PC-9 (cell line): ENCODE results near the gene PDZD7.

Experiments
- EZH2 ChIP-seq: fragments of 200-600 bp; sonication (generic); IDR thresholded peaks from 2 replicates; pipeline ENCODE4 v1.8.0; 2017; ENCODE audit warnings: antibody characterized with exemption, low read depth
- TF ChIP-seq, protein P1 (sequence below): fragments of 200-600 bp; sonication (generic); conservative IDR thresholded peaks from 2 replicates; pipeline ENCODE4 v1.6.1; 2017; ENCODE audit warnings: mixed run types, antibody characterized with exemption, mild to moderate bottlenecking, moderate library complexity

GRCh38 chr10:101055411-101055810 lies 24.5 kb upstream of the PDZD7 start:
- TF ChIP-seq, protein P1, sequence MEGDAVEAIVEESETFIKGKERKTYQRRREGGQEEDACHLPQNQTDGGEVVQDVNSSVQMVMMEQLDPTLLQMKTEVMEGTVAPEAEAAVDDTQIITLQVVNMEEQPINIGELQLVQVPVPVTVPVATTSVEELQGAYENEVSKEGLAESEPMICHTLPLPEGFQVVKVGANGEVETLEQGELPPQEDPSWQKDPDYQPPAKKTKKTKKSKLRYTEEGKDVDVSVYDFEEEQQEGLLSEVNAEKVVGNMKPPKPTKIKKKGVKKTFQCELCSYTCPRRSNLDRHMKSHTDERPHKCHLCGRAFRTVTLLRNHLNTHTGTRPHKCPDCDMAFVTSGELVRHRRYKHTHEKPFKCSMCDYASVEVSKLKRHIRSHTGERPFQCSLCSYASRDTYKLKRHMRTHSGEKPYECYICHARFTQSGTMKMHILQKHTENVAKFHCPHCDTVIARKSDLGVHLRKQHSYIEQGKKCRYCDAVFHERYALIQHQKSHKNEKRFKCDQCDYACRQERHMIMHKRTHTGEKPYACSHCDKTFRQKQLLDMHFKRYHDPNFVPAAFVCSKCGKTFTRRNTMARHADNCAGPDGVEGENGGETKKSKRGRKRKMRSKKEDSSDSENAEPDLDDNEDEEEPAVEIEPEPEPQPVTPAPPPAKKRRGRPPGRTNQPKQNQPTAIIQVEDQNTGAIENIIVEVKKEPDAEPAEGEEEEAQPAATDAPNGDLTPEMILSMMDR, result no peak
- no peak for TF ChIP-seq EZH2
